ENCODE data around the gene SNRNP25.
"Not testable (repeated sequence)": the region's sequence is repeated elsewhere in the genome, so short reads cannot be mapped to it uniquely, and the experiment has no call there.

Gene SNRNP25

GRCh38 chr16:37511-37910 is 16.1 kb upstream of the SNRNP25 start:
- no peak for DNase-seq
- Histone ChIP-seq H3K4me1 (peaks cover 8% of the 10 kb centered on the region; the same call in 1 of the 2 replicates), H3K4me3 (ENCODE audit: low read depth, low read length) (no peak overlapping the region), H3K9me3 (no peaks in the 10 kb centered on the region), H3K36me3 (peaks cover 14% of the 10 kb centered on the region), H3K27me3 (no peaks in the 10 kb centered on the region)
- TF ChIP-seq CTCF (IDR thresholded peaks at IDR 0.05; ENCODE audit: low read depth, low read length) = no peak

- H3K4me1 ChIP-seq; H3K4me3 ChIP-seq (ENCODE audit: low read depth, low read length); DNase-seq; H3K27me3 ChIP-seq; H3K9me3 ChIP-seq: not testable (repeated sequence)
- peaks cover 15% of the 10 kb centered on the region for H3K36me3 ChIP-seq
These were observed 15.4 kb upstream of the SNRNP25 start for GRCh38 chr16:38206-38605.

GRCh38 chr16:38941-39892 is 14.4 kb upstream of the SNRNP25 start:
- H3K36me3 ChIP-seq = peaks cover 20% of the 10 kb centered on the region
- peaks cover 6% of the 10 kb centered on the region; the same call in 1 of the 2 replicates for H3K4me1 ChIP-seq
- no peaks in the 10 kb centered on the region for H3K9me3 ChIP-seq
- H3K4me3 ChIP-seq (ENCODE audit: low read depth, low read length) = no peak overlapping the region
- no peak for DNase-seq
- no peaks in the 10 kb centered on the region for H3K27me3 ChIP-seq
- no peak for TF ChIP-seq CTCF (IDR thresholded peaks at IDR 0.05; ENCODE audit: low read depth, low read length)

GRCh38 chr16:41439-42068 is 12.1 kb upstream of the SNRNP25 start:
- Histone ChIP-seq H3K4me1 (no peaks in the 10 kb centered on the region), H3K9me3 (no peaks in the 10 kb centered on the region), H3K27me3 (no peaks in the 10 kb centered on the region), H3K36me3 (peaks cover 38% of the 10 kb centered on the region), H3K4me3 (ENCODE audit: low read depth, low read length) (no peak overlapping the region)
- DNase-seq = no peak
- TF ChIP-seq CTCF (IDR thresholded peaks at IDR 0.05; ENCODE audit: low read depth, low read length) = no peak

GRCh38 chr16:42069-42457 is 11.6 kb upstream of the SNRNP25 start:
- no peak for DNase-seq
- Histone ChIP-seq H3K36me3 (peaks cover 39% of the 10 kb centered on the region), H3K27me3 (no peaks in the 10 kb centered on the region), H3K9me3 (no peaks in the 10 kb centered on the region), H3K4me1 (no peaks in the 10 kb centered on the region), H3K4me3 (ENCODE audit: low read depth, low read length) (no peak overlapping the region)
- TF ChIP-seq CTCF (IDR thresholded peaks at IDR 0.05; ENCODE audit: low read depth, low read length) = no peak

- Histone ChIP-seq H3K4me1 (no peaks in the 10 kb centered on the region), H3K36me3 (peaks cover 44% of the 10 kb centered on the region), H3K4me3 (ENCODE audit: low read depth, low read length) (no peak overlapping the region), H3K27me3 (no peaks in the 10 kb centered on the region), H3K9me3 (no peaks in the 10 kb centered on the region)
- DNase-seq = no peak
- TF ChIP-seq CTCF (IDR thresholded peaks at IDR 0.05; ENCODE audit: low read depth, low read length) = no peak
These were observed 10.9 kb upstream of the SNRNP25 start for GRCh38 chr16:42691-43090.

Data from BE2C (cell line).